Choroid plexus epithelial cell (primary cell): ENCODE measurements around the gene ITGA1.

Experiments
- DNase-seq: peaks from one replicate; pipeline ENCODE4 v3.0.0-alpha.2; 2010; ENCODE audit warnings: low read depth
- H3K4me3 ChIP-seq: 2 replicates; pipeline ENCODE4 v1.5.1; 2011; ENCODE audit warnings: low read depth, mild to moderate bottlenecking, control low read depth, low read length, moderate library complexity
- CTCF ChIP-seq: conservative IDR thresholded peaks from 2 replicates; pipeline ENCODE4 v1.5.1; 2011; ENCODE audit warnings: low read depth, mild to moderate bottlenecking, control low read depth, inconsistent platforms, low read length, moderate library complexity

Gene ITGA1

GRCh38 chr5:52909192-52909591 is 121.5 kb downstream of the ITGA1 start:
- peak; percentile 55 for DNase-seq
- H3K4me3 ChIP-seq, result no peak overlapping the region
- no peak for TF ChIP-seq CTCF

GRCh38 chr5:52910071-52910470 is 122.4 kb downstream of the ITGA1 start:
- H3K4me3 ChIP-seq, result no peak overlapping the region
- TF ChIP-seq CTCF, result no peak
- DNase-seq, result no peak

GRCh38 chr5:52915176-52915875 is 127.6 kb downstream of the ITGA1 start:
- peak; percentile 72 for TF ChIP-seq CTCF
- peak; percentile 89 for DNase-seq
- peak overlapping the region; percentile 48 for H3K4me3 ChIP-seq

- peak; percentile 53 for DNase-seq
- no peak overlapping the region for H3K4me3 ChIP-seq
- TF ChIP-seq CTCF, result no peak
These were observed 133.2 kb downstream of the ITGA1 start for GRCh38 chr5:52920929-52921328.

GRCh38 chr5:52922384-52922783 is 134.7 kb downstream of the ITGA1 start:
- TF ChIP-seq CTCF, result no peak
- no peak overlapping the region for H3K4me3 ChIP-seq
- DNase-seq, result peak; percentile 90

- no peak for DNase-seq
- H3K4me3 ChIP-seq, result no peak overlapping the region
These were observed 136.7 kb downstream of the ITGA1 start for GRCh38 chr5:52924456-52924855.

More at GRCh38 chr5:52924456-52924855, 136.7 kb downstream of the ITGA1 start:
- no peak for TF ChIP-seq CTCF
